Ovary (tissue), 9 donors: ENCODE measurements around the gene TIGAR. TPM values are rescaled to one million over a fixed set of nuclear protein-coding genes. Genes with fewer than 3 reads are reported as not detected.

ENCODE experiments used
- DNase-seq, 5 donors: peaks; one replicate each; pipeline ENCODE4 v3.0.0-alpha.2; 2019 to 2020
- H3K27ac ChIP-seq, 2 donors: fragments of 200-600 bp; one replicate each; pipeline versions ENCODE4 v1.5.1 to v1.8.0; 2019 to 2022
- H3K27me3 ChIP-seq: fragments of 200-600 bp; one replicate; pipeline ENCODE4 v1.8.0; 2022
- H3K36me3 ChIP-seq: fragments of 200-600 bp; sonication (generic); one replicate; pipeline ENCODE4 v1.5.1; 2019
- H3K4me1 ChIP-seq: one replicate; pipeline ENCODE4 v1.8.1; 2013; ENCODE audit warnings: mild to moderate bottlenecking, moderate library complexity; ENCODE audit not compliant: insufficient read depth
- H3K4me3 ChIP-seq: fragments of 200-600 bp; sonication (generic); one replicate; pipeline ENCODE4 v1.5.1; 2017
- H3K9me3 ChIP-seq, 2 donors: fragments of 200-600 bp in 1 of 2; sonication (generic) in 1 of 2; one replicate each; pipeline versions ENCODE4 v1.5.1 to v1.8.1; 2013 to 2019; ENCODE audit warnings: mild to moderate bottlenecking in 1 of 2, moderate library complexity in 1 of 2
- EP300 ChIP-seq: sonication (generic); formaldehyde crosslinking; IDR thresholded peaks from one replicate; pipeline ENCODE4 v1.6.1; 2017; ENCODE audit warnings: antibody characterized with exemption
- POLR2A ChIP-seq: fragments of 450-650 bp; IDR thresholded peaks from one replicate; pipeline ENCODE4 v1.6.1; 2017; ENCODE audit warnings: antibody characterized with exemption, mild to moderate bottlenecking, moderate library complexity
- WGBS, 3 donors: extraction: QIAGEN DNeasy Blood & Tissue Kit in 1 of 3; methylation state at CpG; one replicate each; pipeline versions ENCODE4 v1.1.5 to v1.1.7; 2013 to 2017; 5-methylcytosine and 5-hydroxymethylcytosine counted together
- intact Hi-C, 4 donors: fragments of 100-400 bp; cut with DNase I; formaldehyde crosslinking; loops; one replicate each; pipeline versions ENCODE4 v1.11.0 to v1.15.1; 2022 to 2023
- polyA plus RNA-seq, 2 donors: library from polyadenylated mRNA; stranded (reverse); fragments of 200-250 nt in 1 of 2; fragments of 350-450 nt in 1 of 2; fragmentation: Illumina TruSeq in 1 of 2; extraction: RNeasy Lipid Tissue Mini Kit (QIAGEN cat#74804) in 1 of 2; gene quantifications; one replicate each; pipeline ENCODE4 v1.2.3, GENCODE V29; 2013 to 2014
- total RNA-seq, 7 donors: library from RNA; depleted of rRNA in 2 of 7; stranded (reverse); fragments of >200 nt in 2 of 7; fragmentation: NEBNext Ultra II Directional in 3 of 7; extraction: Animal tissue kit (Norgen Biotek cat#: 25700) in 3 of 7; gene quantifications; one replicate each; pipeline versions ENCODE4 v1.1.0 to v1.2.4, GENCODE V29; 2016 to 2023
- TF ChIP-seq, protein P1 (sequence below), 3 donors: fragments of 450-650 bp in 2 of 3; fragments of 200-600 bp in 1 of 3; IDR thresholded peaks; one replicate each; pipeline versions ENCODE4 v1.5.1 to v1.8.0; 2016 to 2022; ENCODE audit warnings: antibody characterized with exemption in 3 of 3, mild to moderate bottlenecking in 1 of 3
- donor health status: DM: no; HTN: no; CAD: no; lungs with moderate emphysema.
- donor health status: DM: no; HTN: no; CAD: no.
- donor health status: Bipolar disorder and iron deficiency.
- donor health status: DM: yes; HTN: yes; CAD: no.
- donor health status: DM: no; HTN: no; CAD: no.
- donor health status: DM: yes; HTN: yes; CAD: no.

The TIGAR gene
- total and polyA plus RNA-seq, 9 donors = 0.36 to 10.3 (median 4.1) TPM

DNA sequence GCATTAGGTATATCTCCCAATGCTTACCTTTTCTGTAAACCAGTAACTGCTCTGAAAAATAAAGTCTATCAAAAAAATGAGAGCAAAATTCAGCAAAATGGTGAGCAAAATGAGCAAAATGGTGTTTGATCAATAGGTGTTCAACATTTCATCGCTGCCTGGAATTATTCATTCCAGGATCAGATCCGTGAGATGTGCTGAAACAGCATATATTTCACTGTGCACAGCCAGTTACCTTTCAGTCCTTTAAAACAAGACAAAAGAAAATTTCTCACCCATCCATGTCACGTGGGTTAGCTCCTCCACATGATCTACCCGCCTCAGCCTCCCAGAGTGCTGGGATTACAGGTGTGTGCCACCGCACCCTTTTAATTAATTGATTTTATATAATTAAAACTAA lies 66.6 kb downstream of the TIGAR start:
- Histone ChIP-seq H3K9me3 (no peaks in the 10 kb centered on the region), H3K4me1 (no peaks in the 10 kb centered on the region), H3K4me3 (no peak overlapping the region), H3K27me3 (no peaks in the 10 kb centered on the region), H3K27ac (no peak overlapping the region), H3K36me3 (no peaks in the 10 kb centered on the region)
- TF ChIP-seq EP300 (no peak), POLR2A (no peak)
- TF ChIP-seq, protein P1, sequence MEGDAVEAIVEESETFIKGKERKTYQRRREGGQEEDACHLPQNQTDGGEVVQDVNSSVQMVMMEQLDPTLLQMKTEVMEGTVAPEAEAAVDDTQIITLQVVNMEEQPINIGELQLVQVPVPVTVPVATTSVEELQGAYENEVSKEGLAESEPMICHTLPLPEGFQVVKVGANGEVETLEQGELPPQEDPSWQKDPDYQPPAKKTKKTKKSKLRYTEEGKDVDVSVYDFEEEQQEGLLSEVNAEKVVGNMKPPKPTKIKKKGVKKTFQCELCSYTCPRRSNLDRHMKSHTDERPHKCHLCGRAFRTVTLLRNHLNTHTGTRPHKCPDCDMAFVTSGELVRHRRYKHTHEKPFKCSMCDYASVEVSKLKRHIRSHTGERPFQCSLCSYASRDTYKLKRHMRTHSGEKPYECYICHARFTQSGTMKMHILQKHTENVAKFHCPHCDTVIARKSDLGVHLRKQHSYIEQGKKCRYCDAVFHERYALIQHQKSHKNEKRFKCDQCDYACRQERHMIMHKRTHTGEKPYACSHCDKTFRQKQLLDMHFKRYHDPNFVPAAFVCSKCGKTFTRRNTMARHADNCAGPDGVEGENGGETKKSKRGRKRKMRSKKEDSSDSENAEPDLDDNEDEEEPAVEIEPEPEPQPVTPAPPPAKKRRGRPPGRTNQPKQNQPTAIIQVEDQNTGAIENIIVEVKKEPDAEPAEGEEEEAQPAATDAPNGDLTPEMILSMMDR (IDR thresholded peaks at IDR 0.05) = no peak
- no peak for DNase-seq
- 80 to 88% (median 87%) methylated on average over 5 of the region's 5 CpGs for WGBS, 3 donors
- intact Hi-C loops = no loop called here

DNA sequence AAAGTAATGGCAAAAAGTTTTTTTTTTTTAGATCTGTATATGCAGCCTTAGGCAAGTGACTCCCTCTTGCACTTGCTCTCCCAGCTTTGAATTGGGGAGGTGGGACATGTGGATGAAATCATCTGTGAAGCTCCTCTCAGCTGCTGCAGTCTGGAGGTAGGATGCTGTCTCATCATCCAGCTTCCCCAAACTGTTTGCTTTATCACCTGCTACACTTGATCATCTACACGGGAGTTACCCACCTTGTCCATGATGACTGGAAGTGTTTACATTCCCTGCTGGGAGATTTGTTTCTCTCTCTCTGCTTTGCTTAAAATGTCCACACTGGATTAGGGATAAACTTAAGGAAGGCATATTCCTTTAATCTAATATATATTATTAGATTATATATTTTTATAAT lies 67.0 kb downstream of the TIGAR start:
- Histone ChIP-seq H3K36me3 (no peaks in the 10 kb centered on the region), H3K9me3 (no peaks in the 10 kb centered on the region), H3K27me3 (no peaks in the 10 kb centered on the region), H3K4me1 (no peaks in the 10 kb centered on the region), H3K27ac (no peak overlapping the region), H3K4me3 (no peak overlapping the region)
- intact Hi-C loops = no loop called here
- TF ChIP-seq, protein P1 (IDR thresholded peaks at IDR 0.05) = no peak
- no peak for TF ChIP-seq POLR2A
- TF ChIP-seq EP300 = no peak
- DNase-seq = no peak
- WGBS, 3 donors = 17 to 33% (median 32%) methylated on average over 1 of the region's 1 CpG

DNA sequence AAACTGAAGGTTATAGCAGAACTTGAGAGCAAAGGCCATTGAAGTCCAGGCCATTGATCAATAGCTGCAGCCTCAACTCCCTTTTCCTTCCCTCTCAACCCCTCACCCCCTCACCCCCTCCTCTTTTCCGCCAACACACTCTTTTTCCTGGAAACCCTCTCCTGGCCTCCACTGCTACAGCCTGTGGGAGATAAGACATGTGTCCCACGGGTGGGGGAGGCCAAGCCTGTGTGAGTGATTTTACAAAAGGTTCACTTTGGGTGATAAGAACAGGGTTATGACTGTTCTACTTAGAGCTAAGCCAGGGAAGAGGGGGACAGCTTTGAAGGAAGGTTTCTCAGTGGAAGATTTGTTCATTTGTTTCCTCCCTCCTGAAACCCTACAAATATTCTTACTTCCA lies 67.6 kb downstream of the TIGAR start:
- no peak overlapping the region for H3K27ac ChIP-seq
- H3K36me3 ChIP-seq = no peaks in the 10 kb centered on the region
- no peak overlapping the region for H3K4me3 ChIP-seq
- 32 to 41% (median 32%) methylated on average over 2 of the region's 2 CpGs for WGBS, 3 donors
- H3K9me3 ChIP-seq = no peaks in the 10 kb centered on the region
- no peaks in the 10 kb centered on the region for H3K27me3 ChIP-seq
- TF ChIP-seq, protein P1 (IDR thresholded peaks at IDR 0.05) = no peak
- TF ChIP-seq EP300 (no peak), POLR2A (no peak)
- DNase-seq = no peak
- intact Hi-C loops = no loop called here
- no peaks in the 10 kb centered on the region for H3K4me1 ChIP-seq

DNA sequence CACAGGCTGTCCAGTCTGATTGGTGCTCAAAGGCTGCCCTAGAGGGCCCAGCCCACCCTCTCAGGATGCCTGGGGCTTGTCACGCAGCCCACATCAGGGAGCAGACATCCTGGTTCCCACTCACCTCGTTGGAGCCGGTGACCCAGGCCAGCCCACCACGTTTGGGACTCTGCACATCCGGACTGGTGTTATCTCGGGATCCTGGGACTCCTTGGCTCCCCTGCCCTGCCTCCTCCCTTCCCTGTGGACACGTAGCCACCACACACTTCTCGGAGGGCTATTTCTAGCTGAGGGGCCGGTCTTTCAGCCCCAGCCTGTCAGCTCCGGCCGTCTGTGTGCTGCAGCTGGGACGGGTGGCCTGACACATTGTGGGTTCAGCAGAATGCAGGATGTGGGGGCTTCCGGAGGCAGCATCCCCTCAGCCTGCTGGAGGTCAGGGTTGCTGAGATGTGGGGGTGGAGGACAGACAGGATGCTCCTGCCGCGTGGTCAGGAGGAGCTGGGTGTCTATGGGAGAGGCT lies 71.3 kb downstream of the TIGAR start:
- DNase-seq = no peak
- H3K9me3 ChIP-seq = no peaks in the 10 kb centered on the region
- H3K4me1 ChIP-seq = no peaks in the 10 kb centered on the region
- TF ChIP-seq POLR2A = no peak
- no peak for TF ChIP-seq EP300
- TF ChIP-seq, protein P1 (IDR thresholded peaks at IDR 0.05) = no peak
- H3K27ac ChIP-seq = no peak overlapping the region
- WGBS, 3 donors = 8 to 22% (median 12%) methylated on average over 11 to 15 of the region's 15 CpGs
- intact Hi-C loops = no loop called here
- no peak overlapping the region for H3K4me3 ChIP-seq
- no peaks in the 10 kb centered on the region for H3K36me3 ChIP-seq
- H3K27me3 ChIP-seq = no peaks in the 10 kb centered on the region
